Femur (tissue), 1 donor: ENCODE data around the gene SALL3.

Experiments used
- DNase-seq: peaks from one replicate; pipeline ENCODE4 v3.0.0-alpha.2; 2017

SALL3 gene

DNA sequence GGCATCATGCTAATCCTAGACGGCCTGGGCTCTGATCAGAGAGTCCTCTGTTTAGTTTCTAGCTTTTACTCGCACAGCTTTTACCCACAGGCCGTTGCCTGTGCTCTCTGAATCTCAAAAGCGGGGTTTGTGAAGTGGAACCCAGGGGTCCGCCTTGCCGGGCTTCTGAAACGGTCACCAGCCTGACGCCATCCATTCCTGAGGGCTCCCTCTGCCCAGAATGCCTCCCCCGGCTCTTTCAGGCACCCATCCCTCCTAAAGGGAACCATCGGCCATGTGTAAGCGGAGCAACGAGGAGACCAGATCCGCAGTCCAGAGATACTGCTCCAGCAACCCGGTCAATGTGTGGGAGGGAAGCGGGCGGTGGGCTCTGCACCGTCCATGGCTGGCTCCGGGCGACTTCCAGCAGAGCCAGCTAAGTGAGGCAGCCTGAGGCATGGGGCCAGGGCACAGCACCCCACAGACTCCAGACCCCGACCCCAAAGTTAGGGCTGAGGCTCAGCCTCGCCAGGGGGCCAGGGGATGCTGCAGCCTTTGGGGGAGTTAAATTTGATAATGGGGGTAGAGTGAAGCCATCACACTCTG, 28.8 kb downstream of the SALL3 start:
- DNase-seq, result no peak

DNA sequence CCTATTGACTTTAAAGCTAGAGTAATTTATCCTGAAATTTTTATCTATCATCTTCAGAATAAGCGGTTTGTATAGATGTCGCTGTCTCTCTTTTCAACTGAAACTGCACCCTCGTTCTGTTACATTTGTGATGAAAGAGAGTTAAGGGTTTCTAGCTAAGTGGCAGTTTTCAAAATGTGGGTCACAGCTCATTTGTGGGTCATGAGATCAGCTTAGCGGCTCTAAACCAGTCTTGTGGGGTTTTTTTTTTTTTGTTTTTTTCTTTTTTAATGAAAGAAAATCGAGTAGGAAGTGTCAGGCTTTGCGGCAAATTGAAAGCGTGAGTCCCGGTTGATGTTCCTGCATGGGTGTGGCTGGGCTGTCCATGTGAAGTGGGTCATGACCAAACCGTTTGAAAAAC, 31.2 kb downstream of the SALL3 start:
- DNase-seq, result no peak

DNA sequence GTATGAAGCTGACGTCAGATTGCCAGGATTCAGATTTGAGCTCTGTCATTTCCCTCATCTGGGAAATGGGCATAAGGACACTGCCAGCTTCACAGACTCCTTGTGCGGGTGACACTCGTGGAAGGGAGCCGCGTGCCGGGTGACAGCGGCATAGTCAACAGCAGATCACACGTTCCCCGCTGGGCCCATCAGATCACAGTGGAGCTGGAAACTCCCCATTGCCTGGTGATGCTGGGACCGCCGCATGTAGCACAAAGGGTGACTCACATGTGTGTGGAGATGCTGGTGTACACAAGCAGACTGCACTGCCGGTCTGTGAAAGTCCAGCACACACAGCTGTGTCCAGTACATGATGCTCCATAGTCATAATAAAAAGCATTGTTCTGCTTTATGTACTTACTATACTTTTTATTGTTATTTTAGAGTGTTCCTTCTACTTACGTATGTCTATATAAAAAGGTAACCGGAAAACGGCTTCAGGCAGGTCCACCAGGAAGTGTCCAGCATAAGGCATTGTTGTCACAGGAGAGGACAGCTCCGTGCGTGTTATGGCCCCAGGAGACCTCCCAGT, 31.8 kb downstream of the SALL3 start:
- DNase-seq, result no peak

DNA sequence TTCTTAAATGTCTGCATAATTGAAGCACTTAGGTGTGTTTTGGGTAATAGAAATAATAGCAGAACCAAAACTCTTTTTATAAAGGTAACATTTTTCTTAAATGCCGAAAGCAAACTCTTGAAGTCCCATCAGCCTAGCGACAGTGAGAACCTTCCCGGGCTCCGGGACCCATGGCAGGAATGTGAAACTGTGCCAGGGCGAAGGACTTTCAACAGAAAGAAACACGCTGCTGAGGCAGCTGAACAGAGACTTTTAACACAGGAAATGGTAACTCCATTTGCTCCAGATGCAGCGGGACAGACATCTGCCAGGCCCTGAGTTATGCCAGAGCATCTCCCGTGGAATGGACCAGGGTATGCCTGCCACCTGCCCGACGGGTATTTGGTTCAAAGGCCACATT, 34.3 kb downstream of the SALL3 start:
- DNase-seq, result no peak

DNA sequence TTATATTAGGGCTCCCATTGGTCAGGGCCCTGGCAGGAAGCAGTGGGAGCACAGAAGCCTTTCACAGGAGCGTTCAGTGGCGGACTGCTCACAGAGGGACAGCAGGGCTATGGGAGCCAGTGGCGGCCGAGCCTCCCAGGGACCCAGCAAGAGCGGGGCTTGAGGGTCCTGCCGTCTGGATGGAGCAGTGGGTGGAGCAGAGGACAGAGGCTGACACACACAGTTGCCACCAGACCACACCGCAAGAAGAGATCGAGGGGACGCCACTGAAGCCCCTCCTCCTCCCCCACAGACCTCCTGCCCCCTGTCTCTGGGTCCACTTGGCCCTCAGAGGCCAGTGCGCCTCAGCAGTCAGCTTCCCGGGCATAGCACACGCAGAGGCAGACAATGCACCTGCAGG, 39.3 kb downstream of the SALL3 start:
- DNase-seq, result no peak

DNA sequence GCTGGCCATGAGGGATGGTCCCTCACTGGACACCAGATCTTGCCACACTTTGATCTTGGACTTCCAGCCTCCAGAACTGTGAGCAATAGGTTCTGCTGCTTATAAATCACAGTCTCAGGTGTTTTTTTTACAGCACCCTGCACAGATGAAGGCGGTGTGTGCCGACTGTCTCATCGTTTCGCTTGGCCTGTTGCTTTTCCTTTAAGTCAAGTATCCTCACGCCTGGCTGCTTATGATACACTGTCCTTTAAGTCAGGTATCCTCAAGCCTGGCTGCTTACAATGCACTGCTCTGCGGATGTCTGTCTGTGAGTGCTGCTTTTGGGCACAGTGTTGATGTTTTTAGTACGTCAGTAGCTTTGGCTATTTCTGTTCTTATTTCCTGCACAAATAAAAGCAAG, 40.3 kb downstream of the SALL3 start:
- no peak for DNase-seq

DNA sequence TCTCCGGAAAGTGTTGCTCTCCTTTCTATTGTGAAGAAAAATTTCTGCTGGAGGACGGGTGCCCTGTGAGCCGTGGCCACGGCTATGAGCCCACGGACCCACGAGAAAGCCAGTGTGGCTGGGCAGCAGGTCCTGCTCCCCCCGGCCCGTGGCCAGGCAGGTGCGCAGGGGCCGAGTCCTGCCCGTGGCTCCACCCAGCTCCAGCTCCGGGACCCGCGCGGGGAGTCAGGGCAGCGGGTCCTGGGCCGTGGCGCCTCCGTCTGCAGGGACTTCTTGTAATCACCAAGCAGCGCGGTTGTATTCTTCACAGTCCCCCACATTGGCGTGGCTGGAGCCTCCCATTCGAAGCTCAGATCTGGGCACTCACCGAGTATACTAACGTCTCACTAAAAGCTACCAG, 43.0 kb downstream of the SALL3 start:
- DNase-seq, result no peak

DNA sequence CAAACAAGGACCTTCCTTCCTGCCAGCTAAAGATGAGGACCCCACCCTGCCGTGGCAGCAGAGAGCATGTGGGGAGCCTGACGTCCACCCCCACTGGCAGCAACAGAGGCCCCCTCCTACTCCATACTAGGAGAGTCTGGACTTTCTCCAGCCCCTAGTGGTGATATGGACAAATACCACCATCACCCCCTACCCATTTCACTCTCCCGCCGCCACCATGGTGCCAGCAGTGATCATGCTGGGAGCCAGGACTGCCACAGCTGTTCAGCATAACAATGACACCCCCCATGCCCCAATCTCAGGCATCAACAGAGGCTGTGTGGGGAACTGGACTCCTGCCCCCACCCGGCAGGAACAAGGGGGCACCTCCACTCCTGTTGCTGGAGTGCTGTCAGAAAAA, 46.9 kb downstream of the SALL3 start:
- no peak for DNase-seq

DNA sequence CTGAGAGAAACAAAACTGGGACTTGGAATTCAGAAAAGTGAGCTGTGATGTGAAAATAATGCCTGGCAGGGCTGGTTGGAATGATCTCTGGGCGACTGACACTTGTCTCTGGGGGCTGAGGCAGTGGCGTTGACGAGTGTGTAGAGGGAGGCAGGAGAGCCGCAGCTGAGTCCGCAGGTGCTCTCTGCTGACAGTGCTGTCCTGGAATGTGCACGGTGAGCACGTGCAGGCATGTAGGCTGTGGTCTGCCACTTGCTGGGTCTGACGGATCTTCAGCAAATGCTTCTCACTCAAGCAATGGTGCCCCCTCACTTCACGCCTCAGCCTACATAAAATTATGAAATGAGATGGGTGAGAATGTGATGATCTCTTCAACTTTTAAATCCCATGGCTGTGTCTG, 51.1 kb downstream of the SALL3 start:
- no peak for DNase-seq

DNA sequence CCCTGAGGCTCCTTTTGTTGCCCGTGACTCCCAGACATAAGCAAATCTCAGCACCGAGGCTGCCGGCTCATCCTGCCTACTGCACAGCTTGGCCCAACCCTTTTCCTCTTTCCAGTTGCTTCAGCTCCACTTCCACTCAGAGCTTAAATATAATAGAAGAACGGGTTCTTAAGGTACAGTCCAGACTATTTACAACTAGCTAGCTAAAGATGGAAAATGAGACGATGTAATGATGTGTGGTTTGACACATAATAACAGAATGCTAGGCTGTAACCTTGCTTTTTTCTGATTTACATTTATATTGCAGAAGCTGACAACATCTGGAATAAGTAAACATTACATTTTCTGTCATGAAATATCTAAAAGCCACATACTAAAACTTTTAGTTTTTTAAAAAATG, 62.7 kb downstream of the SALL3 start:
- DNase-seq, result no peak

DNA sequence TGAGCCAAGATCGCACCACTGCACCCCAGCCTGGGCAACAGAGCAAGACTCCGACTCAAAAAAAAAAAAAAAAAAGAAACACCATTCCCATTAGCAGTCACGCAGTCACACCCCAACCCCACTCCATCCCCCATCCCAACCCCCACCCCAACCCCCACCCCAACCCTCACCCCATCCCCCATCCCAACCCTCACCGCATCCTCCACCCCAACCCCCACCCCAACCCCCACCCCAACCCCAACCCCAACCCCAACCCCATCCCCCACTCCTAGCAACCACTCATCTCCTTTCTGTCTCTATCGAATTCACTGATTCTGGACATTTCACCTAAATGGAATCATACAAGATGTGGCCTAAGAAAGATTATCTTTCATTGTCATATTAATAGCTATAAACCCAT, 63.7 kb downstream of the SALL3 start:
- DNase-seq, result no peak

DNA sequence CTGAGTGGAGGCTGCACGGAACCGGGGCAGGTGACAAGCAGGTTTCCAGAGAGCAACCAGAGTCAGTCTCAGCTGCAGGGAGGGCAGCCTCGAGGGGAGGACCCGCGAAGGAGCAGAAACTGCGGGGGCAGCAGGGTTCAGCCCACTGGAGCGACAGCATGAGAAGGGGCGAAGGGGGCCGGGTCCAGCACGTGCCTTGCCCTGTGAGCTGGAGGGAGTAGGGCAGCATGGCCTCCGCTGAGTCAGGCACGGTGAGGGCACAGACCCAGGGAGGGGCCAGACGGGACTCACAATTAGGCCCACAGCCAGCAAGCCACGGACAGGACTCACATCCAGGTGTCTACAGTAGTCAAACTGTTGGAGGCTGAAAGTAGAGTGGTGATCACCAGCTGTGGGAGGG, 66.9 kb downstream of the SALL3 start:
- no peak for DNase-seq

DNA sequence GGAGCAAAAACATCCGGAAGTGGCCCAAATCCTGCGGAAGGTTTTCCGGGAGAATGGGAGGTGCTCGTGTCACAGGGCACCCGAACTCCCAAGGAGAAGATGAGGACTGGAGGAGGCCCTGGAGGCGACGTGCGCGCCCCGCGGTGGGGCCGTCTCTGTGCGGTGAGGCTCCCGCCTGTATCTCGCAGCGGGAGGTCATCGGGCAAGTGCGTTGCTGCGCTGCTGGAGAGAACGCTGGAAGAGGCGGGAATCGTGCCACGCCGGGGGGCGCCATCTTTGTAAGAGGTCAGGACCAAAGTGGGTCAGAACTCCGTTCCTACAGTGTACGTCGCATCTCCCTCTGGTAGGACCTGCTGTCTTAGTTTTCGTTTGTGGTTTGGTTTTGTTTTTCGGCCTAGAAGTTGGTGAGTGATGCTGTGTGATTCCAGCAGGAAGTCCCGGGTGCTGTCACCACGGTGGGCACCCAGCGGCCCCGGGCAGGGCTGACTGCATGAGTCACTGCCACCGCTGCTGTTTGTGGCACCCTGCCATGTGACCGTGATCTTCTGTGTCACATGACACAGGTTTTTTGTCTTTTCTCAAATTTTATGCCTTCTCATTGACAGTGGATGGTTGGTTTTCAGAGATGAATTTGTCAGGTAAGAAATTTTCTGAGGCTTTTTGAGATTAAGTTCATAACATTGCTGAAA, 68.1 kb downstream of the SALL3 start:
- DNase-seq, result no peak

DNA sequence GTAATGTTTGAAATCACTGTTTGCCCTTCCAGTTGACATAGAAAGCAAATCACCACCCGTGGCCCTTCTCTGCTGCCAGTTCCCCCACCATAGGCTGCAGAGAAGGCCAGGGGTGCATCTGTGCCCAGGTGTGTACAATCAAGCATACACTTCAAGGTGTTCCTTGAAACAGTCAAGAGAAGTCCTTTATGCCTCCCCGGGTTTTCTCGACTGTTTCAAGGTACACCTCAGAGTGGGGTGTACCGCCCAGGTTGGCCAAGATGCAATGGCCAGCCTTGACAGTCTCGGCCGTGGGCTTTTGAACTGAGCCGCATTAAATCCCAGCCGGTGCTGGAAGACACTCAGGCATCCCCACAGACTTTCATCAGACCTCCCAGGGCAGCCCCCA, 68.6 kb downstream of the SALL3 start:
- no peak for DNase-seq

DNA sequence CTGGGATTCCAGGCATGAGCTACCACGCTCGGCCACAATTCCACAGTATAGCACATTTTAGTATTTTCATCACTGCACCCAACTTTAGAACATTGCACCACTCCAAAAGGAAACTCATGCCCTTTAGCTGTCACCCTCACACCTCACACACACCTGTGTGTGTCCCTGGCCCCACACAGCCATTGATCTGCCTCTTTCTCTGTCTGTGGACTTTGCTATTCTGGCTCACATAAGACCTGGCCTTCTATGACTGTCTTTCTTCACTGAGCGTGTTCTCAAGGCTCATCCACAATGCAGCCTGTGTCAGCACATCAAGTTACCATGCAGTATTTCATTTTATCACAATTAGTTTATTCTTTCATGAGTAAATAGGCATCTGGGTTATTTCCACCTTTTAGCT, 69.9 kb downstream of the SALL3 start:
- no peak for DNase-seq
